NCI-H748 (cell line): Measurements from ENCODE around the gene LEF1.

ENCODE experiments used
- DNase-seq: peaks from one replicate; lab custom pipeline; 2025; ENCODE audit not compliant: unreplicated experiment; lab: John Stamatoyannopoulos, UW

The LEF1 gene

DNA sequence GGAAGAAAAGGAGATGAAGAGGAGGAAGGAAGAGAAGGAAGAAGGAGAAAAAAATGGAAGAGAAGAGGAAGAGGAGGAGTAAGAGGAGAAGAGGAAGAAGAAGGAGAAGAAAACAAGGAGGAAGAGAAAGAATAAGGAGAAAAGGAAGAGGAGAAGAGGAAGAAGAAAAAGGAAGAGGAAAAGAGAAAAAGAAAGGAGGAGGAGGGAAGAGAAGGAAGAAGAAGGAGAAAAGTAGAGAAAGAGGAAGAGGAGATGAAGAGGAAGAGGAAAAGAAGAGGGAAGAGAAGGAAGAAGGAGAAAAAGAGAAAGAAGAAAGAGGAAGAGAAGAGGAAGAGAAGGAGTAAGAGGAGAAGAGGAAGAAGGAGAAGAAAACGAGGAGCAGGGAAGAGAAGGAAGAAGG is 11.8 kb upstream of the LEF1 start:
- no peak for DNase-seq

DNA sequence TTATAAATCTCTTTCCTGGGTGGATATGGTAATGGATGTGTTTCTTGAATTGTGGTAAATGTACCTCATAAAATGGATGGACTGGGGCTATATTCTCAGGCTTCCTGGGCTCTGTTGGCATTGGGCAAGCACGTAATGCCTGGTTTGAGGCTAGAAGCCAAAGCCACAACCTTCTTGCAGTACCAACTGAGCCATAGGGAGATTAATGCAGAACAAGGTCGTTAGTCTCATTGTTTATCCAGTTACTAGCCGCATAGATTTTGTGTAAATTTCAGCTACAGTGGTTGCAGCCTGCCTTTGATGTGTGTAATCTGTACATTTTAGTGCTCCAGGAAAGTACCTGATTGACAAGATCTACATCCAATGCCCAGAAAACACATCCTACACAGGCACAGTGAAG is 7.2 kb upstream of the LEF1 start:
- DNase-seq: no peak

DNA sequence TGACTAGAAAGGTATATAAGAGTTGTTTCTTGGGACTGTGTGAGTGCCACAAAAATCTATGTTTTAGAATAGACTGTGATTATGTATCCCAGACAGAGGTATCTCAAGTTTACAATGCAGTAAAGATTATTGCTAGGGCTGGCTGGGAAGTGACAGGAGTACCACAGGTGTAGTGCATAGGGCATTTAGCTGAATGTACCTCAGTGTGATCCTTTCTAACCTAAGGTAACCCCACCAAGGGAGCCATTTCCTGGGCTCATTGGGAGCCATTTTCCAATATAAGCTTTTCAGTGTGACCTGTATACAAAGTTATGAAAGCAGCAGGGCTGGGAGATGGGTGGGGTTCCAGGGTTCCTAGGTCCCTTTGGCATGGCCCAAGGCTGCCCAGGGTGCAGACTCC is 6.1 kb upstream of the LEF1 start:
- DNase-seq: no peak

DNA sequence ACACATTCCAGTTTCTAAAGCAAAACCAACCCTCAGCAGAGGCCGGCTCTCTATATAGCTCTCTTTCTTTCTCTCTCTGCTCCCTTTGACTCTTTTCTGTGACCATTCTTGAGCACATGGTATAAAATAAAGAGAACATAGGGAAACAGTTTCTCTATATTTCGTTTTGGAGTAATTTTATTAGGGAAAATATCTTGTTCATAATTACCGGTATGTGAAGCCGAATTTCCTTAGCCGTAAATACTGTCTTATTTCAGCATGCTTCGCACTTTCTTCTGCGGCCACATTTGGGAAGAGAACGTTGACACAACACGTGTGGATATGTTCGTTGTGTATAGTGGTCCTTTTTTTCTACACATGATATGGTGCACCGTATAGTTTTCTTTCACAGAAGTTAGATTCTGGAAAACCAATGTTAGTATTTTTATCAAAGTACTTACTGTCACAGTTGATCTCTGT is 4.9 kb upstream of the LEF1 start:
- no peak for DNase-seq

DNA sequence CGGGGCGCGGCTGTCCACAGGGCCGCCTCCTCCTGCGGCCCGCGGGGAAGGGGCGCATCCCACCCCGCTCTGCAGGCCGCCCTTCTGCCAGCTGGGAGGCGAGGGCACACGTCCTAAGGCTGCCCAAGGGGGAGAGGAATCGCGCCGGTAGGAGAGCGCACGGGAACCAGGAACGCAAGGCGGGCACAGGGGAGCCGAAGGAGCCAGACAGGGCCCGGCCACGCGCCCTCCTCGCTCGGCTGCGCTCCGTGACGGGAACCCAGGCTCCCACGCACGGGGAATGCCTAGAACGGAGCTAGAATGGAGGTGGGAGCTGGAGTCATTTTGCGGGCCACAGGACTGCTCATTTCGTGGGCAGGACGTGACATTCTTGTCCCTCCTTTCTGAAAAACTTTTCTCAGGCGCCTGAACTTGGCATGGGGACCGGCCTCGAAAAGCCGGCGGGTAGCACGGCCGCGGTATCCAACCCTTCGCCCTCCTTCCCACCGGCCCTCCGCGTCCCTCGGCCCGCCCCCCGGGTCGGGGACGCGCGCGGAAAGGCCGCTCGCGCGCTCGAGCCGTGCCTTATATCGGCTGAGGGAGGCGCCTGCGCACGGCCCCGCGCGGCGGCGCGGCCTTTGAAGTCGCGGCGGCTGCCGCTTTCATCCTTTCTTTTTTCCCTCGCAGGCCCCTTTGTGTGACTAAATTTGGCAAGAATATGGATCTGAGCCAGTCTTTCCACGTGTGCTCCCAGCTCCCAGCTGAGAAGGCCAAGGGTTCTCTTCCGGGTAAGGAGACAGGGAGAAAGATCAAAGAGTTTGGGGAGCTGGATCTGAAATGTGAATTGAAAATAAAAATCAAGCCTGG is 4.2 kb upstream of the LEF1 start:
- peak; percentile 77 for DNase-seq

DNA sequence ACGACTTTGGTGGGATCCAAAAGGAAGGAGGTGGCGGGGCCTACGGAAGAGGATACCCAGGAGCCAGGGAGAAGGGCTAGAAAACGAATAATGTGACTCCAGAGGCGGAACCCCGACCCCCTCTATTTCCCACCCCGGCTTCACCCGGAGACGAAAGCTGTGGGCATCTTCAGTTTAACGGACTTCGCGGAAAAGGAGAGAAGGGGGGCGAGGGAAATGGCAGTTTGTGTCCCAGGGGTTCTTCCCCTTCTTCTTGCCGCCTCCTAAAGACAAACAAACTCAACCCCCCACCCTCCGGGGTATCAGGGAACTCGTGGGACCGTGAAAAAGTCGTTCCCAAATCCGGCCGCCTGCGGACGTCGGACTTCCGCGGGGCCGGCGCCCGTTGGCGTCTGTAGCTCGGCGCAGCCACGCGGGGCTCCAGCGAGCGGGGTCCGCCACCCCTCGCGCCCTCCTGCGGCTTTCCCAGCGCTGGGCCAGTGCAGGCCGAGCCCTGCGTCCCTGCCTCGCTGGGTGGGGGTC is 3.6 kb upstream of the LEF1 start:
- DNase-seq: peak; percentile 59

DNA sequence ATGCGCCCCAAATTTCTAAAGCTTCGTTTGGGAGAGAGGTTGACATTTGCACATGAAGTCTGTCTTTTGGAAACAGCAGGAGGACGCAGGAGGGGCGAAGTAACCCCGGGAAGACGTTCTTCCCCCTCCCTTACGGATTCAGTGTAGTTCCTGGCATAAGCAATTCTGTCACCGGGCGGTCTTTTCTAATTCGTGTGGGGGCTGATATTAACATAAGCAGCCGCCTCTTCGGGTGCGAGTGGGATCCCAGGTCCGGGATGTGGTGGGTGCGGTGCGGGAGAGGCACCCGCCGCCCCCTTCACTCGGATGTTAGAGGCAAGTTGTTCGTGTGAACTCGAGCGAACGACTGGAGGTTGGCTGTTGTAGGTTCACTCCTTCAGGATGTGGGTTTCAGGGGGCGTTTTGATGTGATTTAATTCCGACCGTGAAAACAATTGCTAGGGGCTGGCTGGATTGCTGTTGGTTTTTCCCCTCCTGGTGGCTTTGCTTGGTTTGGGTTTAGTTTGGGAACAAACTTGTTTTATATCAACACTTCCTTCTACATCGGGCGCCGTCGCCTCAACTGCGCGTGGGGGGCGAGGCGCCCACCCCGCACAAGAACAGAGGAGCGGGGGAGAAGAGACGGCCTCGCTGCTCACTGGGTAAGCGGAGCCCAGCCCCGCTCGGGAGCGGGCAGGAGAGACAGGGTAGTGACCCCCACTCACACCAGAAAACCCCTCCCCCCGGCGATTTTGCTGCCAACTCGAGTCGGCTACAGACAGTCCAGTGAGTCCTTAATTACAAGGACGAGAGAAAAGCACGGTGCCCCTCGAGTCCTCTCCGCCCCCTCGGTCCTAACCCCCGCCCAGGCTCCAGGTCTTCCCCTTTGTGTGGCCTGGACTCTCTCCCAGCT is 2.9 kb upstream of the LEF1 start:
- DNase-seq: peak; percentile 42

DNA sequence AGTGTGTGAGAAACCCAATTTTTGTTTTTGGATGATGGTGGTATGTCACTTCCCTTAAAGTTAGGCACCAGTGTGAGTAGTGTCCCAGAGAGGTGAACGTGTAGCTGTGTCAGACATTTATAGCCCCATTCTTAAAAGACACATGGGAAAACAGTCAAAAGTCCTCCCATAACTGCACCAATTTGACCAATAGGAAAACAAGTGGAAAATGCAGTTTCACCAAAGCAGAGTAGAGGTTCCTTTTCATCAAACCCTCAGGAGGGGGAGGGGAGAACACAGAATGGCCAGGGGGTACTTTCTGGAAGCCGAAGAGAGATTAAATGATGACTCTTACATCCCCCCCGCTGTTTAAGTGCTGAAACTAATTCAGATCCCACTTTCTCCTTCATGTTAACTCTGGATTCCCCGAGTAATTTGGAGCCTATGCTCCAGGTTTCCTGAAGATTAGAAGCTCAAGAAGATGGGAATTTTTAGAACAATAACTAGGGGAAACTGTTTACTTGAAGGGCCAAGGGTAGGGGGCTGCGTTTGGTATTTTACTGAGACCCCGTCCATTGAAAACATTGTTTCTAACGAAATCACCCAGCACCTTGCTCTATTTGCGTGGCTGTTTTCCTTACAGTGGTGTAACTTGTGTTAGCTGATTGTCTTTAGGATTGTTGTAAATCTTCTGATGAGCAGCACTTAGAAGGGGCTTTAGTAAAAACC is 2.1 kb upstream of the LEF1 start:
- DNase-seq: no peak

DNA sequence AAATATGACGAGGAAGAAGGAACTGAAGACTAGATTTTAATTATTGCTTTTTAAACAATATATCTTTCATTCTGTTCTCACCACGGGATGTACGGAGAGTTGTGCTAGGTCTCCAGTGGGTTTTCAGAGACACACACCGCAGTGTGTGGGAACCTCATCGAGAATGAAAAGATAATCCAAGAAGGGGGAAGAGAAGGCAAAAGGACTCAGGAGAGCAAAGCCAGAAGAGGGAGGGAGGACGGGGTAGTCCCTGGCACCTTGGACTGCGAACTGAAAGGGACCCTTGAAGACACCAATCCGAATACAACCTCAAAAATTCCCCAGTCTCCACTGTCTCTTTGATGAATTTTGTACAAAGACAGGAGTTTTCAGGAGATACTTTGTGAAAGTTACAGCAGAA is 932 bp upstream of the LEF1 start:
- DNase-seq: no peak

DNA sequence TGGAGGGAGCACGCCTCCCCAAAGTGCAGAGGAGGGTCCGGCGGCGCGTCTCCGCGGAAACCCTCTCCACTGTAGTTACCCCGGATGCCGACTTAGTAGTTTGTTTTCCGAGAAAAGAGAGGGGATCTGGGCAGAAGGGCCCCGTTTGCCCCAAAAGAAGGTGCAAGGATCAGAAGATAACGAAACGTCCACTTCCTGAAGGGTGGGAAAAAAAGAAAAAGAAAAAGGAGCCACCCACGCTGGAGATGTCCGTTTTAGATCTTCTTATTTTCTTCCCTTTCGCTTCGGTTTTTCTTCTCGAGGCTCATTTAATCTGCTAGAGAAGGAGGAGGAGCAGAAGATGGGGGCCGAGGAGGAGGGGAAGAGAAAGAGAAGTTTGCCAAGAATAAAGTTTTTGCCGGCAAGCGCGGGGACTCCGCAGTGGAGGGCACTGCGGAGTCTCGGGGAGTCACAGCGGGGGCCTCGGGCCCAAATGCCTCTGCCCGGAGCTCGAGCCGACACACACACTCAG is 517 bp downstream of the LEF1 start:
- no peak for DNase-seq

DNA sequence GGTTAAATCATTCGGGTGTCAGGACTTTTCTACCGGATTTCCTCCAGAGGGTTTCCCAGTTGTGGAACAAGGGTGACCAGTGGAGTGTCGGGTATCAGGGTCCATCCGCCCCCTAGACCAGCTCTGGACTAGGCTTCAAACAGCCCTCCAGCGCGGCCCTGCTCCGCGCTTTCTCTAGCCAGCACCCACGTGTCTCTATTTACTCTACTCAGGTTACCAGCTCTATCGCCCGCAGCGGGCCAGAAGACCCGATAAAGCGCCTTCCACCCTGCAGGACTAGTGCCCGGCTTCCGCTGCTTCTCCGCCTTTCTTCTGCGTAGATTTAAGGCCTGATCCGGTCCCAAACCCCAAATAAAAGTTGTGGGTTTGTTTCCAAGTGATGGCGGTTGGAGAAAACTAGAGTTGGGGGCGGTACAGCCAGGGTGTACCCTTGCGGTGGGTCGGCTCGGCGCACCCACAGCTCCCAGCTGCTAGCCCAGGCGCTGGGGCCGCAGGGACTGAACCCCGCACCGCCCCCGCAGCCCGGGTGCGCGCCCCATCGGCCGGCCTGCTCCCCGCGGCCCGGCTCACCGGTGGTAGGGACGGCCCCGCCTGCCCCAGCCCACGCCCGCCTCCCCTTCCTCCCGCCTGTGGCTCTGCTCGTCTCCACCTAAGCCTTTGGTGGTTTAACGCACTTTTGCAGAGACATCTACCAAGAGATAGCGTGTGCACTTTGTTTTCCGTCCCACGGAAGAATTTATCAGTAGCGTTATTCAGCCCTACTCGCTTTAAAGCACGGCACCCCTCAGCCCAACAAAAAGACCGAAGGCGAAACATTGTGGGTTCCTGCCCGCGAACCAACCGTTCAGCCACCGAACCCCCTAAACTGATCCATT is 2.1 kb downstream of the LEF1 start:
- peak; percentile 72 for DNase-seq

DNA sequence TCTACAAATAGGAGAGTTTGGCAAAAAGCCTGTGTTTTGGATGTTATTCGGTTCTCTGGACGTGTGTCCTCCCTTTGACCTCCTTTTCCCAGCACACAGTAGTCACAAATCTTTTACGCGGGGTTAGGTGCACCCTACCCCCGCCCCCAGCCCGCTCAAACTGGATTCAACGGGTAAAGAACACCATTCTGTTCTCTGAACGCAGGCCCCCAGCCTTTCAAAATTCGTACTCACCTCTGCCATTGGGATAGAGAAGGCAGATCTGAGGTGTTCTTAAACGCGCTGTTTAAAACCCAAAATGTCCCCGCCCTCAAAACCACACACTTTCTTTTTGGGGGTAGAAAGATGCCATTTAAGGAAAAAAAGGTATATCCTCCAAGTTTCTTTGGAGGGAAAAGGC is 2.7 kb downstream of the LEF1 start:
- no peak for DNase-seq

DNA sequence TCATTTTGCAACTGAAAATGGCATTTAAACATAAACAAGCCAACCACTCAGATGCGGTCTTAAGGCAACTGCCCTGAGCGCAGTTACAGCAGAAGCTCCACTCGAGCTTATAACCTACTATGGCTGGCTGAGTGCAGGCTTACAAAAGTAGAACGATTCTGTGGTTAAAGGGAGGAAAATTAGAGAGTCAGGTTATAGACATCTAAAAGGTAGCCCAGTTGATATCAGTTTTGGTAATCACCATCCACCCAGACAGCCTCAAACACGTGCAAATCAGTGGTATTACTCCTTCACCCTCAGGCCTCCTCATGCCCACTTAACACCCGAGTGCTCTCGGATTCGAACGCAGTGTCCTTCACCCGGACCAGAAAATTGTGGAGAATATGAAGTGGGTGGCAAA is 3.1 kb downstream of the LEF1 start:
- DNase-seq: no peak

DNA sequence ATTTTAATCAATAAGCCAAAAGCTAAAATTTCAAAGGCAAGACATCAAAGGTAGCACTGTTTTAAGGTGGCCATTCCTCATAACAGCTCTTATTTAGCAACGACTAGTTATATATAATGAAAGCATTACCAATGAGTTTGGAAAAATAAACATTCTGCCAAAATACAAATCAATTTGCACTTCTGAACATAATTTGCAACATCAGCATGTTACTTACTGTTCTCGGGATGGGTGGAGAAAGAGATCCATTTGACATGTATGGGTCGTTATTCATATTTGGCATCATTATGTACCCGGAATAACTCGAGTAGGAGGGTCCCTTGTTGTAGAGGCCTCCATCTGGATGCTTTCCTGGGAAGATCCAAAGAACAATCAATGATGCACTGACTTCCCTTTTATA is 5.4 kb downstream of the LEF1 start:
- DNase-seq: no peak

DNA sequence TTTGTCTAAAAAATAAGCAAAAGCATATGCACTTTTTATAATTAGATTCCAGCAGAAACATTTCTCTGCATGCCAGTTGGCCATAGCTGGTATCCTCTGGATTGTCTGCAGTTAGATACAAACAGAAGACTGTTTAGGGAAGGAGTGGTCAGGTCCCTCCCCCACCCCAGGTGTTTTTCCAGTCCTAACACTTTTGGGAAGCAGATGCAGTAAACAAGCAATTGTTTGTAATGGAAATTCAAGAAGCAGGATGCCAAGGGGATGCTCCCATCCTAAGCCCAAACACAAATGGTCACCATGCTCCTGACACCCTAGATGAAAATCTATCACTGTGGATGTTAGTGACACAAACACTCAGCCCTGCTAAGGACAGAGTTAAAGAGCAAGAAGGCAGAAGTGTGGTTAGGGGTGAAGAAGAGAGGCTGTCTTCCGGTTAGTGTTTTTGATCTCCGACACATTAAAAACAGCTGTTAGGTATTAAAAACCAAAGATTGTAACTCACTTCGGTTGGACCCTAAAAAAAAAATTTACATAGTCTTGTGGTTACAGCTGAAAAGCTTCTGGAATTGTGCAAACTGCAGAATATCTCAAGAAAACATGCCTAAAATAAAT is 7.9 kb downstream of the LEF1 start:
- DNase-seq: no peak

DNA sequence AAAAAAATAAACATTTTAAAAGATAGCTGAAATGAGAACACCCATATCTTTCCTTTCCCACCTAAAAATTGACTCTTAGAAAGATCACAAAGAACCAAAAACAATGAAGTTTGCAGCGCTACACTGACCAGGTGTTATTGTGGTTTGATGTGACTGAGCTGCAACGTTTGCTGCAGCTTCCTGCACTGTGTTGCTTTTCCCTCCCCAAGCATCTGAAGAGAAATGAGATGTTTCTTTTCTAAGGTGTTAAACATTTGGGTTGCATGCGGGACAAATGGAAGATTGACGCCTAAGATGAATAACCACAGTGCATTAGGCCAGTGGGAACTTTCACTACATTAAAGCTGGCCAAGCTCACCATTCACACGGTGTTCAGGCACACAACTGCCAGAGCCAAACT is 8.9 kb downstream of the LEF1 start:
- DNase-seq: no peak

DNA sequence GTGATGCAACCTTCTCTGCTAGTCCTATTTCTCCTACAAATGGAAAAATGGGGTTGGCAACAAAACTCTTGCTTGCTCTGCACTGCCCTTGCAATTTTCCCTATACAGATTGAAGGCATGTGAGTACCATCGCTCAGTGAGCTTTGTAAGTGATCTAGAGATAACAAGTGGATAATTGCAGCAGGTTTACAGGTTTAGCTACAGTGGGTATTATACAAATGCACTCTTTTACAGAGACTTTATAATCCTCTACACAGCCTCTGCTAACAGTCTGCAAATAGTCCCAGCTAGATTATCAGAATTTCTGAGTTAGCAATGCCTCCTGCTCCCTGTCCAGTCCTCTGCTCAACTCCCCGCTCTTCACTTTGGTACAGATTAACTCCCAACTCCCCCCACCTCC is 11.1 kb downstream of the LEF1 start:
- DNase-seq: peak; percentile 7

DNA sequence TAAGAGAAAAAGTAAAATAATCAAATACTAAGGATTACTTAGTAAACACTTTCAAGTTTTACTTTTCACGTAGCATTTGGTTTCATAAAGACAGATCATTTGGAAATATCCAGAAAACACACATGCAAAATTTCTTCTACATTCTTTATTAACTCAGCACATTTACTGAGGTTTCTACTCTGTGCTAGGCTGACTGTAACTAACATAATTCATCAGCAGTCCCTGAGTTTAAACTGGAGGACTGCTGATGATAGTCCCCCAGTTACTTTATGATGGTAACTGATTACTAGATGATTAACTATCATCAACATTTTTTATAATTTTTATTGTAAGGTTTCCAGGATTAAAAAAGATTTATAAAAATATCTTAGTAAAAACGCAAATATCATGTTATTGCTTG is 12.3 kb downstream of the LEF1 start:
- DNase-seq: no peak

DNA sequence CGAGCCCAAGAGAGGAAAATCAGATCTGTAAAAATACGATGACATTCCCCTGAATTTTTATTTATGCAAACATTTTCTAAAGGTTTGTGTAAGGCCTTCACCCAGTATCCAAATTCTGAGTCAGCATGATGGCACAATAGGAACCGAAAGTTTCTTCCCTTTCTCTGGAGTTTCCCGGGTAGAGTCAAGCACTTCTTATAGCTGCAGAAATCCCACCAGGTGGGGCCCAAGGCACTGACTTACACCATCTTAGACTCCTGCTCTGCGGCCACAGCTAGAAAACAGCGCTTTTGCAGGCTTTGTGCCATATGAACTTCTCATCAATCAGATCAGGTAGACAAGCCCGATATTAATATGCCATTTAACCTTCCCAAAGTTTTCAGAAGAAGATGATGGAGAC is 13.4 kb downstream of the LEF1 start:
- no peak for DNase-seq

DNA sequence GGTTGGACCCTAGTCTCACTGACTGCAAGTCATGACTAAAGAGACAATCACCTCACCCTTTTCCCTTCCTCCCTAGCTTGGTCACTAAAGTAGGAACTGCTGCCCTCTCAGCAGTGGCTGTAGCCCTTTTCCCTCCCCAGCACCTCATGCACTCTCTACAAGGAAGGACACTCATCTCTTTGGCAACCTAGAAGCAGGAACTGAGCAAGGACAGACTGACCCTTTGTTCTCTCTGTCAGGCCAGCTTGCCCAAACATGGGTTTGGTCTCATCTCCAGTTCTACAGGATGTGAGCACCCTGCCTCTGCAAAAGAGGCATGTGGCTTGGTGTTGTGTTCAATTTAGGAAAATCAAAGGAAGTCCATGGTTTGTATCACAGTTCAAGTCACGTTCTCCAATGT is 15.8 kb downstream of the LEF1 start:
- DNase-seq: no peak
